Rectal smooth muscle tissue (tissue), 1 donor: ENCODE data around the gene CITED4.
"Not testable (repeated sequence)": the region's sequence is repeated elsewhere in the genome, so short reads cannot be mapped to it uniquely, and the experiment has no call there.

ENCODE experiments used
- H3K27ac ChIP-seq: one replicate; pipeline ENCODE4 v1.7.0; 2013; ENCODE audit warnings: low read depth, low read length, inconsistent platforms
- H3K27me3 ChIP-seq: one replicate; pipeline ENCODE4 v1.7.0; 2013; ENCODE audit warnings: low read length; ENCODE audit not compliant: control insufficient read depth, insufficient read depth
- H3K36me3 ChIP-seq: one replicate; pipeline ENCODE4 v1.7.0; 2013; ENCODE audit warnings: low read length; ENCODE audit not compliant: control insufficient read depth, insufficient read depth
- H3K4me1 ChIP-seq: one replicate; pipeline ENCODE4 v1.7.0; 2013; ENCODE audit warnings: low read length; ENCODE audit not compliant: control insufficient read depth, insufficient read depth
- H3K4me3 ChIP-seq: one replicate; pipeline ENCODE4 v1.7.0; 2013; ENCODE audit warnings: low read length
- H3K9ac ChIP-seq: one replicate; pipeline ENCODE4 v1.7.0; 2013; ENCODE audit warnings: low read length

CITED4 gene

GRCh38 chr1:40897513-40897912 is 35.4 kb upstream of the CITED4 start:
- no peaks in the 10 kb centered on the region for H3K27me3 ChIP-seq
- no peak overlapping the region for H3K9ac ChIP-seq
- no peak overlapping the region for H3K27ac ChIP-seq
- no peaks in the 10 kb centered on the region for H3K36me3 ChIP-seq
- peaks cover 8% of the 10 kb centered on the region for H3K4me1 ChIP-seq
- no peak overlapping the region for H3K4me3 ChIP-seq

GRCh38 chr1:40896482-40896881 is 34.3 kb upstream of the CITED4 start:
- Histone ChIP-seq H3K27ac (no peak overlapping the region), H3K9ac (no peak overlapping the region), H3K4me3 (no peak overlapping the region), H3K36me3 (no peaks in the 10 kb centered on the region), H3K4me1 (peaks cover 8% of the 10 kb centered on the region), H3K27me3 (no peaks in the 10 kb centered on the region)

GRCh38 chr1:40895601-40896000 is 33.4 kb upstream of the CITED4 start:
- Histone ChIP-seq H3K4me1 (peaks cover 8% of the 10 kb centered on the region), H3K27me3 (no peaks in the 10 kb centered on the region)

DNA sequence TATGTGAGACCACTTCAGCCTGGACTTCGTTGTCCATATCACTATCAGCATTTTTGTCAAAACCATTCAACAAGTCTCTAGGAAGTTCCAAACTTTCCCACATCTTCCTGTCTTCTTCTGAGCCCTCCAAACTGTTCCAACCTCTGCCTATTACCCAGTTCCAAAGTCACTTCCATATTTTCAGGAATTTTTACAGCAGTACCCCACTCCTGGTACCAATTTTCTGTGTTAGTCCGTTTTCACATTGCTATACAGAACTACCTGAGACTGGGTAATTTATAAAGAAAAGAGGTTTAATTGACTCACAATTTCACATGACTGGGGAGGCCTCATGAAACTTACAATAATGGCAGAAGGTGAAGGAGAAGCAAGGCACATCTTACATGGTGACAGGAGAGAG is 32.7 kb upstream of the CITED4 start:
- H3K27ac ChIP-seq, H3K4me1 ChIP-seq, H3K27me3 ChIP-seq, H3K9ac ChIP-seq, H3K4me3 ChIP-seq, H3K36me3 ChIP-seq: not testable (repeated sequence)

More at GRCh38 chr1:40895601-40896000, 33.4 kb upstream of the CITED4 start:
- Histone ChIP-seq H3K9ac (no peak overlapping the region), H3K27ac (no peak overlapping the region), H3K4me3 (no peak overlapping the region), H3K36me3 (no peaks in the 10 kb centered on the region)

- H3K36me3 ChIP-seq = no peaks in the 10 kb centered on the region
- no peak overlapping the region for H3K4me3 ChIP-seq
- no peak overlapping the region for H3K9ac ChIP-seq
- no peak overlapping the region for H3K27ac ChIP-seq
- H3K4me1 ChIP-seq = peaks cover 8% of the 10 kb centered on the region
- no peaks in the 10 kb centered on the region for H3K27me3 ChIP-seq
Measured at GRCh38 chr1:40894455-40894854, 32.3 kb upstream of the CITED4 start.

- no peaks in the 10 kb centered on the region for H3K36me3 ChIP-seq
- no peaks in the 10 kb centered on the region for H3K27me3 ChIP-seq
- no peak overlapping the region for H3K27ac ChIP-seq
- no peak overlapping the region for H3K9ac ChIP-seq
- no peak overlapping the region for H3K4me3 ChIP-seq
- H3K4me1 ChIP-seq = peaks cover 8% of the 10 kb centered on the region
Measured at GRCh38 chr1:40893946-40894345, 31.8 kb upstream of the CITED4 start.

- H3K9ac ChIP-seq = no peak overlapping the region
- no peaks in the 10 kb centered on the region for H3K4me1 ChIP-seq
- no peaks in the 10 kb centered on the region for H3K27me3 ChIP-seq
Measured at GRCh38 chr1:40892354-40892753, 30.2 kb upstream of the CITED4 start.

GRCh38 chr1:40890771-40891170 is 28.6 kb upstream of the CITED4 start:
- no peaks in the 10 kb centered on the region for H3K27me3 ChIP-seq
- no peak overlapping the region for H3K9ac ChIP-seq
- H3K4me1 ChIP-seq = no peaks in the 10 kb centered on the region
- H3K4me3 ChIP-seq = no peak overlapping the region
- no peaks in the 10 kb centered on the region for H3K36me3 ChIP-seq
- H3K27ac ChIP-seq = no peak overlapping the region

More at GRCh38 chr1:40892354-40892753, 30.2 kb upstream of the CITED4 start:
- no peak overlapping the region for H3K27ac ChIP-seq
- H3K36me3 ChIP-seq = no peaks in the 10 kb centered on the region
- H3K4me3 ChIP-seq = no peak overlapping the region

GRCh38 chr1:40887652-40888051 is 25.5 kb upstream of the CITED4 start:
- Histone ChIP-seq H3K27me3 (no peaks in the 10 kb centered on the region), H3K4me1 (no peaks in the 10 kb centered on the region), H3K9ac (no peak overlapping the region), H3K36me3 (no peaks in the 10 kb centered on the region), H3K27ac (no peak overlapping the region), H3K4me3 (no peak overlapping the region)

DNA sequence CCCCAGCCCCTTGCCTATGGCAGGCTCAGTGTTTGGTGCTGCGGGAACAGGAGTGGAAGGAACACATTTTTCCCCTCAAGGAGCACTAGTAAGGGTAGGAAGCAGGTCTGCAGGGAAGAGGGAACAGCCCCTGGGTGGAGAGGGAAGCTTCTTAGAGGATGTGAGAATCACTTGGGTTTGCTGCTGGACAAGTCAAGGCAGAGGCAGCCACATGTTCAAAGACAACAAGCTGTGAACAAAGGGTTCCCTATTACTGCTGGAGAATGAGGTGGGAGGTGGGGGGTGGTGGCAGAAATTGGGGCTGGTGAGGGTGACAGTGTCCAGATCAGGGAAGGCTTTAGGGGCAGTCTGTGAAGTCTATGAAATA is 24.8 kb upstream of the CITED4 start:
- H3K4me1 ChIP-seq = no peaks in the 10 kb centered on the region
- H3K9ac ChIP-seq = no peak overlapping the region
- no peaks in the 10 kb centered on the region for H3K36me3 ChIP-seq
- no peak overlapping the region for H3K4me3 ChIP-seq
- no peak overlapping the region for H3K27ac ChIP-seq
- H3K27me3 ChIP-seq = no peaks in the 10 kb centered on the region

DNA sequence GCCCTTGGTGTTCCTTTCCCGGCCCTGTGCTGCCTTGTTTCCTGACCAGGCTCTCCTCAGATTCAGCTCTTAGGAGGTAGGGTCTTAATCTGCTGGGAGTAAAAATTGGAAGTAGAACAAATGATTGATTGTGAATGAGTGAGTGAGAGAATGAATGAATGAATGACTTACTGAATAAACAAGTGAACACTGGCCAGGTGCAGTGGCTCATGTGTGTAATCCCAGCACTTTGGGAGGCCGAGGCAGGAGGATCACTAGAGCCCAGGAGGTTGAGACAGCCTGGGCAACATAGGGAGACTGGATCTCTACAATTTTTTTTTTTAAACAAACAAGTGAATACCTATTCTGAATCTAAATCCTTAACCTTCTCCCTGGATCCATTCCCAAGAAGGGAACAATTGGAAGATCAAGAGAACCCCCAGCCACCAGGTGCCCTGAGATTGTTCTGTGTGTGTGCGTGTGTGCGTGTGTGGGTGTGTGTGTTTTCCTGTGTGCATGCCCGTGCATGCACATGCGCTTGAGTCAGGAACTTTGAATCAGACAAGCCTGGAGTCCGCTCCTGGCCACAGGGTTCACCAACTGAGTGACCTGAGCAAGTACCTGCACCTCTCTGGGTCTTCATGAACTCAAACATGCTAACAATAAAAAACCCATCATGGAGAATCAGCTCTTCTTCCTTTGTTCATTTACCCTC is 24.3 kb upstream of the CITED4 start:
- H3K9ac ChIP-seq = no peak overlapping the region
- H3K36me3 ChIP-seq = no peaks in the 10 kb centered on the region
- no peaks in the 10 kb centered on the region for H3K4me1 ChIP-seq
- no peak overlapping the region for H3K4me3 ChIP-seq
- no peaks in the 10 kb centered on the region for H3K27me3 ChIP-seq
- H3K27ac ChIP-seq = no peak overlapping the region

DNA sequence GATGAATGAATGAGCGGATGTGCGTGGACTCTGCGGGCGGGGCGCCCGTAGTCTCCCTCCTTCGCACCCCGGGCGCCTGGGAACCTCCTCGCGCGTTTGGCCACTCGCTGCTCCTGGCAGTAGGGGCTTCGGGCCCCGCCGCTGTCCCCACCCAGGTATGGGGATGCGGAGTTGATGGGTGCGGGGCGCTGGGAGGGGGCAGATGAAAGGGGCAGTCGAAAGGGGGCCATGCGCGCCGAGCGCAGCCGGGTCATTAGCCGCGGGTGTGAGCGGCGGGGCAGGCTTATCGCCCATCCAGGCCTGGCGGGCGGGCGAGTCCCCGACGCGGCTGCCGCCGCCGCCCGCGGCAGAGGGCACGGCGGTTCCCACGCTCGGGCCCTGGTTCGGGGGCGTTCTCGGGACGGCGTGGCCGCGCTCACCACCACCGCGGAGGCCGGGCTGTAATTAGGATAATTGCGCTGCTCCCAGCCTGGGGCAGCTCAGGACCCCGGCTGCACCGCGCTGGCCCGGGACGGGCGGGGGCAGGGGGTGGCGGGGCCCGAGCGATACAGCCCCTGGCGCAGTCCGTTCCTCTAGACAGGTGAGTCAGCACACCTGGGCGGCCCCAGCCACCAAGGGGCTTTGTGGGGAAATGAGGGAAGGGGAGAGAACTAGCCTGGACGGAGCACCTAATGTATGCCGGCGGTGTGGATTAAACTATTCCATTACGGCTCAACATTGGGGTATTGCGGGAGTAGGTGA is 22.1 kb upstream of the CITED4 start:
- Histone ChIP-seq H3K36me3 (no peaks in the 10 kb centered on the region), H3K9ac (no peak overlapping the region), H3K4me3 (no peak overlapping the region)

More for the DNA sequence above, 22.1 kb upstream of the CITED4 start:
- Histone ChIP-seq H3K27ac (no peak overlapping the region), H3K27me3 (no peaks in the 10 kb centered on the region), H3K4me1 (no peaks in the 10 kb centered on the region)
